Stimulated activated CD4-positive, alpha-beta T cell treated with anti-CD3 and anti-CD28 coated beads, Interleukin-1b, Interleukin-23, amount 100 ng/mL, for 1 hour (primary cell): Measurements from ENCODE around the gene COLEC11.
"Not testable (repeated sequence)": the region's sequence is repeated elsewhere in the genome, so short reads cannot be mapped to it uniquely, and the experiment has no call there.

Experiments used
- DNase-seq, 2 donors: peaks; one replicate each; pipeline ENCODE4 v3.0.0-alpha.2; 2020; ENCODE audit warnings: low read depth in 2 of 2

COLEC11 gene

GRCh38 chr2:3625186-3625585 lies 30.3 kb downstream of the COLEC11 start:
- DNase-seq, result no peak

- DNase-seq, result no peak
Observed at GRCh38 chr2:3626118-3626811, 31.4 kb downstream of the COLEC11 start.

- no peak for DNase-seq
Observed at GRCh38 chr2:3626812-3627499, 32.0 kb downstream of the COLEC11 start.

GRCh38 chr2:3627500-3628100 lies 32.7 kb downstream of the COLEC11 start:
- DNase-seq, result no peak

DNA sequence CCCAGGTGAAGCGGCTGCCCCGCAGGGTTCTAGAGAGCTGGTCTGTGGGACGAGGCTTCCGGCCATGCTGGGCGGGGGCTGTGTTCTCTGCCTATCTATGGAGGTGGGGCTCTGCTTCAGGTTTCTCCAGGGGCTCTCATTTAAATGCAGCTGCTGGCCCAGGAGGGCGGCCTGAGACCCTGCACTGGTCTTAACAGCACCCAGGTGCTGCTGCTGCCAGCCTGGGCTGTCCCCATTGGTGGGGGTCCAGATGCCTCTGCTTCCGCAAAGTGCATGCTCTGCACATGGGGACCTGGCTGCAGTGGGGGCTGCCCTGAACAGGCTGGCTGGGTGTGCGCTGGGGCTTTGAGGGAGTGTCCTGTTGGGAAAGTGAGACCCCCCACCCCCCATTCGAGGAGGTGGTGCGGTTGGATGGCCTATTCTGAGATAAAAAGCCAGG lies 33.3 kb downstream of the COLEC11 start:
- DNase-seq, result no peak

GRCh38 chr2:3628800-3629199 lies 33.9 kb downstream of the COLEC11 start:
- DNase-seq, result no peak

DNA sequence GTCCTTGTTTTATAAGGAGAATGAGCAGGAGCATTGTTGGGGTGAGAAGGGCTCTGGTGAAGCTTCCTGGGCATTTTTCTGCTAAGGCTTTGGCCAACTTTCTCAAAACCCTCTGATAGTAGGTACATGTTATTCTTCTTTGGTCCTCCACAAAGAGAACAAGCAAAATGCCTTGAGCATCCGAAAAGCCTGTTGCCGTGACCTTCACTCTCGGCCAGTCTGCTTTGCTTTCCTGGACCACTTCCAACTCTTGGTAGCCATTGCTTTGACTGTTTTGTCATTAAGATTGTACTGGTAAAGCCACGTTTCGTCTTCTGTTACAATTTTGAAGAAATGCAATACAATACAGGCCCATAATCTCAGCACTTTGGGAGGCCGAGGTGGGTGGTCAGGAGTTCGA lies 35.7 kb downstream of the COLEC11 start:
- no peak for DNase-seq

DNA sequence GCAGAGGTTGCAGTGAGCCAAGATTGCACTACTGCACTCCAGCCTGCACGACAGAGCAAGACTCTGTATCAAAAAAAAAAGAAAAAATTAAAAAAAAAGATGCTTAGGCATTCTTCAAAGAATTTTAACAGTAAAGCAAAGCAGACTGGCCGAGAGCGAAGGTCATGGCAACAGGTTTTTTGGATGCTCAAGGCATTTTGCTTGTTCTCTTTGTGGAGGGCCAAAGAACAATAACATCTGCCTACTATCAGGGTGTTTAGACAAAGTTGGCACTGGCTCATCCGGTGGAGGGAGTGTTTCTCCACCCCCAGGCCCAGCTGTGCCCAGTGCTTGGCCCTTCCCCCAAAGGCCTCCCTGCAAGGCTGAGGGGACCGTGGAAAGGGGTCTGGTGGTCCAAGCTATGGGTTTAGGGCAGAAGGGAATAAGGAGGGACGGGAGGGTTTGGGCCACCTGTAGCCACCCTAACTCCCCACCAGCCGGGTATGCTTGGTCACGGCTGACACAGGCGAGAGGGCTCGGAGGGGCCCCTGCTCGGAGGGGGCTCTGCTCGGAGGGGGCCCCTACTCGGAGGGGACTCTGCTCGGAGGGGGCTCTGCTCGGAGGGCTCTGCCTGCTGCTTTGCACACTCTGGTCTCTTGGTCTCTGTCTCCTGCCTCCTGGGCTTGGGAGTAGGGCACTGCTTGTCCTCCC lies 36.4 kb downstream of the COLEC11 start:
- no peak for DNase-seq

- no peak for DNase-seq
Observed at GRCh38 chr2:3631851-3632659, 37.1 kb downstream of the COLEC11 start.

DNA sequence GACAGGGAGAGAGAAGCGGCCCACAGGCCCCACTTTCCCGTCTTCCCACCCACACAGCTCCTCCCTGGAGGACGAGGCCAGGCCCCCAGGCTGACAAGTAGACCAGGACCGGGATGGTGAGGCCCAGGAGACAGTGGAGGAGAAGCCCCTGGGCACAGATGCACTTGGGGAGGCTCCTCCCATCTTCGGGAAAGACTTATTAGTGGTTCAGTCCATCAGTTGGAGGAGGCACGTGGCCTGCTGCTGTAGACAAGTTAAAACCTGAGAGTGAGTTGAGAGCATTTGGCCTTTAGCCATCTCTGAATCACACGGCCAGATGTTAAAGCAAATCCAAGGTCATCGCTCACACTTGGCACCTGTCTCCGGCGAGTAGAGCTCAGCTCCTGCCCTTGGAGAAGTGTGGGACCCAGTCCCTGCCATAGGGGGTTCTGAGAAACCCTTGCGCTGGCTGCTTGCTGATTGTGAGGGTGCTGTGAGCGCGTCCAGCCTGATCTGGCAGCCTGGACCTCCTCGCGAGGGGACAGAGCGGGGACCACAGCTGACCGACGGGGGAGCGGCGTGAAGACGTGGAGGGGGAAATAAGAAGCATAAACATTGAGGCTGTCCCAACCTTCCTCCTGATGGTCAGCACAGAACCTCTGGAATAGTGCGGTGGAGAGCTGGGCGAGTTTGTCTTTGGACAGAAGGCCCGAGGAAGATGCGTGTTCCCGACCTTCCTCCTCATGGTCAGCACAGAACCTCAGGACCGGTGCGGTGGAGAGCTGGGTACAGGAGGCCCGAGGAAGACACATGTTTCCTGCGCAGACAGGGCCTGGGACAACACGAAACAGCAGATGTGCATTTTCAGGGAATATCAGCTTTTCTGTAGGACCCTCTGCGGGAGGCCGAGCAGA lies 38.4 kb downstream of the COLEC11 start:
- no peak for DNase-seq

DNA sequence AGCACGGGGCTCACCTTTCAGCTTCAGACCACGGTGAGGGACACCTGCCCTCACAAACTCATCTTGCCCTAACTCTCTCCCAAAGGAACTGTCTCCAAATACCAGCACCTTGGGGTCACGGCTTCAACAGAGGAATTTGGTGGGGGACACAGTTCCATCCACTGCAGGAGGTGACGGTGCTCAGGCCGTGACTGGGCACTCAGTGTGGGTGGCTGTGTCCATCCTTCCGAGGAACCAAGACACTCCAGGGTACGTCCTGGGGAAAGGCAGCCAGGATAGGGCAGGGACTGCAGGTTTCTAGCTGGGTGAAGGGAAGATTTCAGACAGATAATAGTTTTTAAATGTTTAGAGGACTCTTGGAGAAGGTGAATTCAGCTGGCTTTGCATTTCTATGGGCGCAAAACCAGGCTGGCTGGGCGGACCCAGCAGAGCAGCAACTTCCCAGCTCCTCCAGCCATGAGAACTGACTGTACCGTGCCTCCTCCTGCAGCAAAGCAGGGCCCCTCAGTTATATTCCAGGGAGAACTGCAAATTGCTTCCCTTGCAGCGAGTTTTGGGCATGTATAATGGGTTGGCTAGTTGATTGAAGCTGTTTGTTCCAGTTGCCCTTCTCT lies 39.2 kb downstream of the COLEC11 start:
- DNase-seq, result no peak

DNA sequence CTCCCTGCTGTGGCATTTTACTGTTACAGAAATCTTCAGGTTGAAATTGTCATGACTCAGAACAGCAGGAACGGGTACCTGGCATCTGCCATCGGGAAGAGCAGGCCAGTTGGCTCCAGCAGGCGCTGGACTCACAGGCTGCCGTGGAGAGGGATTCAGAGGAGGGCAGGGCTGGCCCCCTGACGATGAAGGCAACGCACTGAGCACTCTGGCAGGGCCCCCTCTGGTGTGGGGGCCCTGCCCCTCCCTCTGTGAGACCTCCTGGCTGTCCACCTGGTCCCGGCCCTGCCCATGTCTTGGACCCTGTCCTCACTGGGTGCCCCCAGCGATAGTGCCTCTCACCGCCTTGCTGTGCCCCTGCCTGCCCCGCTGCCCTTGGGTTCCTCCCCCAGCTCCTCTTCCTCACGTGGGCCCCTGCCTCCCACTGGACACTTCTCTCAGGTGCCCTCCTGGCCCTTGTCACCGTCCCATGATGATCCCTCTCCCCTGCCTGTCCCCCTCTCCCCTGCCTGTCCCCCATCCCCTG lies 39.7 kb downstream of the COLEC11 start:
- no peak for DNase-seq

GRCh38 chr2:3635171-3635974 lies 40.5 kb downstream of the COLEC11 start:
- no peak for DNase-seq

- DNase-seq, result not testable (repeated sequence)
Observed at GRCh38 chr2:3635975-3636327, 41.0 kb downstream of the COLEC11 start.

- no peak for DNase-seq
Observed at GRCh38 chr2:3636586-3637310, 41.8 kb downstream of the COLEC11 start.

DNA sequence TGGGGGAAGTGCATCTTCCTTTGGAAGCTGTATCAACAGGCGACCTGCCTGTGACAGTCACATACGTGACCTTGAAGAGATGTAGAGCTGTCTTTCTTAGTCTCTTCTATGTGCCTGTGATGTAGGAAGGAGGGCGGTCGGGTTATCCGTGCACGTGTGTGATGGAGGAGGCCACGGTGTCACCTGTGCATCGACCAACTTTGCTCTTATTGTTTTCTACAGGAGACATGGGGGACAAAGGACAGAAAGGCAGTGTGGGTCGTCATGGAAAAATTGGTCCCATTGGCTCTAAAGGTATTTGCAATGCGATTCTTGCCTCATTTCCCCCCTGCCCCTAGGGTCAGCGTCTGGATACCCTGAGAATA lies 42.4 kb downstream of the COLEC11 start:
- DNase-seq, result no peak

DNA sequence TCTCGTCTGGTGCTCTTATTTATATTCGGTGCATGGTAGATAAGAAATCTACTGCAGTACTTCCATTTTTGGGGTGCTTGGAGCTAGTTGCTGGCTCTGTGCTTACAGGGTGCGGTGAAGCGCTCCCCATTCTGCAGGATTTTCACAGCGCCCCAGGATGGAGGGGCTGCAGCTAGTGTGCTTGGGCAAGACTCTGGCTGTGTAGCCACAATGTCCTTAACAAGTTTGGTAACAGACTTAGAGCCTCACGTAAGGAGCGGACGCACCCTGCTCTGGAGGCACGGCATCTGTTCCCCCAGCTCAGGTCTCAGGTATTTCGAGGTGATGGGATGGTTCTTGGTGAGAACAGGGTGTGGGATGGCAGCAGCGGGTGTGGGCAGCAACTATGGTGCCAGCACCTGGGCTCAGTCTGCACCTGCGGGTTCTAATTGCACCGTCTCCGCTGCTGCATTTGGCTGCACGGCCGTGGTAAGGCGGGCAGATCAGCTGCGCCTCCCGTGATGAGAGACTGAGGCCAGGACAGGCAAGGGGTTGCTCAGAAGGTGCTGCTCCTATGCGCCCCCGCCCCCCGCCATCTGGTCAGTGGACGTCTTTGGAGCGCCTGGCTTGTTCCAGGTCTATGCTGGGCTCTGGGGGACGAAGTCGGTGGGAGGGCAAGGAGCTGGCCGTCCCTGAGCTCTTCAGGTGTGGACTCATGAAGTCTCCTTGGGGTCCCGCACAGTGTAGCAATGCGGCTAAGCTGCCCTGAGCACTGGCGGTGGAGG lies 43.0 kb downstream of the COLEC11 start:
- no peak for DNase-seq

DNA sequence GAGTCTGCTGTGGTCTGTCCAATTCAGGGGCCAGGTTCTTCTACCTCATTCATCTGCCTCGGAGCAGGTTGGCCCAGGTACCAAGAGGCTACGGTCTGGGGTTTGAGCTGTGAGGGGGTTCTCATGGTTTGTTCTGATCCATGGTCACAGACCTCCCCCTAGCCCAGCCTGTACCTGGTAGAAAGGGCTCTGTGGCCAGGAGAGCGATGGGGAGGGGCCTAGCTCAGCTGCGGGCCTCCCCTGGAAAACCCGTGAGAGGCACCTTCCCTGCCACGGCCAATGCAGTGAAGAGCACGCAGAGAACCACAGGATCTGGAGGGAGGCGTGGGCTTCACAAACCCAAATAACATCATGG lies 43.5 kb downstream of the COLEC11 start:
- no peak for DNase-seq
